CD4-positive, alpha-beta memory T cell (primary cell): Measurements from ENCODE around the gene IPO11. TPM values are rescaled to one million over a fixed set of nuclear protein-coding genes. Genes with fewer than 3 reads are reported as not detected.
"Not testable (repeated sequence)": the region's sequence is repeated elsewhere in the genome, so short reads cannot be mapped to it uniquely, and the experiment has no call there.

Source experiments
- CTCF ChIA-PET: fragments of 350-600 bp; sonication (Branson Sonifier 250); formaldehyde crosslinking; loops from one replicate; lab custom pipeline; 2021; ENCODE audit warnings: inconsistent platforms; ENCODE audit not compliant: partially characterized antibody; lab: Charles Lee
- POLR2A ChIA-PET: fragments of 350-600 bp; sonication (Branson Sonifier 250); formaldehyde crosslinking; loops from one replicate; lab custom pipeline; 2021; ENCODE audit not compliant: partially characterized antibody; lab: Charles Lee
- DNase-seq, 5 donors: peaks; one replicate each; pipeline versions ENCODE4 v3.0.0 to v3.0.0-alpha.2; 2020 to 2022; ENCODE audit warnings: mixed read lengths in 1 of 5
- H3K27ac ChIP-seq: one replicate; pipeline ENCODE4 v1.7.0; 2013; ENCODE audit warnings: low read depth, low read length
- H3K27me3 ChIP-seq: 2 replicates; pipeline ENCODE4 v1.7.0; 2013; ENCODE audit warnings: mild to moderate bottlenecking, low read length, moderate library complexity; ENCODE audit not compliant: insufficient read depth
- H3K36me3 ChIP-seq: 2 replicates; pipeline ENCODE4 v1.7.0; 2013; ENCODE audit warnings: mild to moderate bottlenecking, low read length, moderate library complexity; ENCODE audit not compliant: insufficient read depth
- H3K4me1 ChIP-seq: 2 replicates; pipeline ENCODE4 v1.7.0; 2013; ENCODE audit warnings: mild to moderate bottlenecking, low read length, moderate library complexity; ENCODE audit not compliant: insufficient read depth
- H3K4me3 ChIP-seq, 2 donors: one replicate each; pipeline ENCODE4 v1.7.0; 2013; ENCODE audit warnings: low read length in 2 of 2, mild to moderate bottlenecking in 1 of 2
- H3K9me3 ChIP-seq, 2 donors: one replicate each; pipeline ENCODE4 v1.7.0; 2013; ENCODE audit warnings: low read length in 2 of 2, control low read depth in 1 of 2; ENCODE audit not compliant: control insufficient read depth in 1 of 2
- H3K27ac Mint-ChIP-seq, 7 donors: one replicate each; pipeline ENCODE4 v1.8.0; 2020 to 2021; ENCODE audit warnings: mixed read lengths in 7 of 7, mild to moderate bottlenecking in 6 of 7, inconsistent platforms in 3 of 7, moderate library complexity in 3 of 7
- H3K27me3 Mint-ChIP-seq, 2 donors: one replicate each; pipeline ENCODE4 v1.8.0; 2020 to 2021; ENCODE audit warnings: mixed read lengths in 2 of 2
- H3K36me3 Mint-ChIP-seq, 2 donors: one replicate each; pipeline ENCODE4 v1.8.0; 2020 to 2021; ENCODE audit warnings: mixed read lengths in 2 of 2, inconsistent platforms in 1 of 2, mild to moderate bottlenecking in 1 of 2
- H3K4me1 Mint-ChIP-seq, 4 donors: one replicate each; pipeline ENCODE4 v1.8.0; 2020 to 2021; ENCODE audit warnings: mixed read lengths in 4 of 4, mild to moderate bottlenecking in 1 of 4
- H3K4me3 Mint-ChIP-seq, 8 donors: one replicate each; pipeline ENCODE4 v1.8.0; 2020 to 2021; ENCODE audit warnings: mixed read lengths in 8 of 8, mild to moderate bottlenecking in 7 of 8, moderate library complexity in 6 of 8, inconsistent platforms in 3 of 8
- H3K9me3 Mint-ChIP-seq, 8 donors: one replicate each; pipeline ENCODE4 v1.8.0; 2020 to 2021; ENCODE audit warnings: mixed read lengths in 8 of 8, mild to moderate bottlenecking in 5 of 8, inconsistent platforms in 3 of 8, moderate library complexity in 1 of 8
- intact Hi-C: fragments of 100-400 bp; cut with micrococcal nuclease; formaldehyde crosslinking; loops from one replicate; pipeline ENCODE4 v1.15.1; 2023
- polyA plus RNA-seq, 2 donors: library from polyadenylated mRNA; unstranded; fragments of 300-500 nt; fragmentation: Illumina TruSeq; gene quantifications; one replicate each; pipeline ENCODE4 v1.2.3, GENCODE V29; 2021
- total RNA-seq, 2 experiments: library from RNA; stranded (reverse); gene quantifications; one replicate each; pipeline ENCODE4 v1.2.3, GENCODE V29; 2021

Gene IPO11
- total and polyA plus RNA-seq, 4 experiments from 2014 or later: 8.1 to 28.5 (median 16.0) TPM

DNA sequence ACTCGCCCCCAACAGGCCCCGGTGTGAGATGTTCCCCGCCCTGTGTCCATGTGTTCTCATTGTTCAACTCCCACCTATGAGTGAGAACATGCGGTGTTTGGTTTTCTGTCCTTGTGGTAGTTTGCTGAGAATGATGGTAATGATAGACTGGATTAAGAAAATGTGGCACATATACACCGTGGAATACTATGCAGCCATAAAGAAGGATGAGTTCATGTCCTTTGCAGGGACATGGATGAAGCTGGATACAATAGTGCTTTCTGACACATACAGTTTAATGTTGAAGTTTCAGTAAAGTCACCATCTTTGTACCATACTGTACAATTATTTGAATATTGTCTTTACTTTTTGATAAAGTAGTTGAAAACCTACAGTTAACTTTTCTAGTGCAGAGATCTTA, 96.2 kb downstream of the IPO11 start:
- H3K4me3 Mint-ChIP-seq, H3K27me3 Mint-ChIP-seq, H3K9me3 ChIP-seq, H3K27me3 ChIP-seq, H3K9me3 Mint-ChIP-seq, H3K4me1 Mint-ChIP-seq, H3K27ac ChIP-seq, H3K27ac Mint-ChIP-seq, DNase-seq, POLR2A ChIA-PET, H3K4me3 ChIP-seq, H3K4me1 ChIP-seq, CTCF ChIA-PET, intact Hi-C loops: not testable (repeated sequence)
- peaks cover 43 to 45% of the 10 kb centered on the region in 2 donors for H3K36me3 Mint-ChIP-seq
- peaks cover 10% of the 10 kb centered on the region for H3K36me3 ChIP-seq

DNA sequence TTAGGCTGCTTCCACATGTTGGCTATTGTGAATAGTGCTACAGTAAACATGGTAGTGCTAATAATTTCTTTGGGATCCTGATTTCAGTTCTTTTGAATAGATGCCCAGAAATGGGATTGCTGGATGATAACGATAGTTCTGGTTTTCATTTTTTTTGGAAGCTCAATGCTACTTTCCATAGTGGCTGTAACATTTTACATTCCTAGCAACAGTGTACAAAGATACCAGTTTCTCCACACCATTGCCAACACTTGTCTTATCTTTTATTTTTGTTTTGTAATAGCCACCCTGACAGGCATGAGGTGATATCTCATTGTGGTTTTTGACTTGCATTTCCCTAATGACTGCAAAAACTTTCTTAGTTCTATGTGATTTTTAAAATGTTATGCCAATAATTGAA, 97.2 kb downstream of the IPO11 start:
- intact Hi-C loops: no loop called here
- no peak for DNase-seq
- Mint-ChIP-seq H3K36me3 (peaks cover 41 to 43% of the 10 kb centered on the region in 2 donors), H3K27me3 (no peaks in the 10 kb centered on the region), H3K9me3 (peaks cover 0 to 2% (median 0%) of the 10 kb centered on the region in 8 donors), H3K4me3 (no peak overlapping the region), H3K4me1 (no peaks in the 10 kb centered on the region), H3K27ac (peak overlapping the region in 1 of 7 donors; percentile 80)
- CTCF ChIA-PET: no interaction called here
- H3K4me1 ChIP-seq: no peaks in the 10 kb centered on the region
- POLR2A ChIA-PET: no interaction called here
- H3K36me3 ChIP-seq: peaks cover 10% of the 10 kb centered on the region
- H3K4me3 ChIP-seq: no peak overlapping the region
- H3K9me3 ChIP-seq: no peaks in the 10 kb centered on the region
- no peaks in the 10 kb centered on the region for H3K27me3 ChIP-seq
- no peak overlapping the region for H3K27ac ChIP-seq

DNA sequence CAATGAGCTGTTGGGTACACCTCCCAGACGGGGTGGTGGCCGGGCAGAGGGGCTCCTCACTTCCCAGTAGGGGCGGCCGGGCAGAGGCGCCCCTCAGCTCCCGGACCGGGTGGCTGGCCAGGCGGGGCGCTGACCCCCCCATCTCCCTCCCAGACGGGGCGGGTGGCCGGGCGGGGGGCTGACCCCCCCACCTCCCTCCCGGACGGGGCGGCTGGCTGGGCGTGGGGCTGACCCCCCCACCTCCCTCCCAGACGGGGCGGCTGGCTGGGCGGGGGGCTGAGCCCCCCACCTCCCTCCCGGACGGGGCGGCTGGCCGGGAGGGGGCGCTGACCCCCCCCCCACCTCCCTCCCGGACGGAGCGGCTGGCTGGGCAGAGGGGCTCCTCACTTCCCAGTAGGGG, 100.5 kb downstream of the IPO11 start:
- intact Hi-C loops, DNase-seq, H3K9me3 Mint-ChIP-seq, H3K36me3 ChIP-seq, H3K9me3 ChIP-seq, H3K27ac ChIP-seq, CTCF ChIA-PET, H3K27ac Mint-ChIP-seq, H3K27me3 Mint-ChIP-seq, H3K4me1 ChIP-seq, H3K4me3 Mint-ChIP-seq, H3K4me3 ChIP-seq, POLR2A ChIA-PET, H3K4me1 Mint-ChIP-seq, H3K27me3 ChIP-seq: not testable (repeated sequence)
- H3K36me3 Mint-ChIP-seq: peaks cover 39 to 41% of the 10 kb centered on the region in 2 donors

DNA sequence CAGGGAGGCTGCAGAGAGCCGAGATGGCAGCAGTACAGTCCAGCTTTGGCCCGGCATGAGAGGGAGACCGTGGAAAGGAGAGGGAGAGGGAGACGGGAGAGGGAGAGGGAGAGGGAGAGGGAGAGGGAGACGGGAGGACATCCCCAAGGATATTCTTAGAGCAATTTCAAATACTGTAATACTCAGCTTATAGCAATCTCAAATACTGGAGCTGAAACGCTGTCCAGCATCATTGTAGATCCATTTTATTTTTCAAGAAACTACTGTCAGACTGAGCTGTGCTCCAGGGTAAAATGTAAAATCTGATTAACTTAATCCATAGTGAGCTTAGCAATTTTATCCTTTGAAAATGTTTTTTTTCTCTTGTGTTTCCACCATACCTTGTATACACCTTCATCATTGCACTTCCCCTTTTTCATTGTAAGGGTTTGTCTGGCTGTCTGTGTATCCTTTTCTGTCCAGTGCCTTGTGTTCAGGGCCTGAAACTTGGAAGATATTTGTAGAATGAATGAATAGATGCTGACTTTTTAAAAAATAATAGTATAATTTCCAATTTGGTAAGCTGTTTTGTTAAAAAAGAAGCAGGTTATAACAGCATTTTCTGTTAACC, 102.1 kb downstream of the IPO11 start:
- Histone ChIP-seq H3K27me3 (no peaks in the 10 kb centered on the region), H3K9me3 (no peaks in the 10 kb centered on the region), H3K36me3 (no peaks in the 10 kb centered on the region), H3K4me1 (no peaks in the 10 kb centered on the region), H3K27ac (no peak overlapping the region), H3K4me3 (no peak overlapping the region)
- DNase-seq: no peak
- peak overlapping the region in 1 of 7 donors; percentile 29 for H3K27ac Mint-ChIP-seq
- CTCF ChIA-PET: no interaction called here
- no peak overlapping the region for H3K4me3 Mint-ChIP-seq
- POLR2A ChIA-PET: no interaction called here
- H3K27me3 Mint-ChIP-seq: no peaks in the 10 kb centered on the region
- H3K36me3 Mint-ChIP-seq: peaks cover 34 to 36% of the 10 kb centered on the region in 2 donors
- intact Hi-C loops: no loop called here
- peaks cover 0 to 3% (median 0%) of the 10 kb centered on the region in 4 donors for H3K4me1 Mint-ChIP-seq
- no peaks in the 10 kb centered on the region for H3K9me3 Mint-ChIP-seq

DNA sequence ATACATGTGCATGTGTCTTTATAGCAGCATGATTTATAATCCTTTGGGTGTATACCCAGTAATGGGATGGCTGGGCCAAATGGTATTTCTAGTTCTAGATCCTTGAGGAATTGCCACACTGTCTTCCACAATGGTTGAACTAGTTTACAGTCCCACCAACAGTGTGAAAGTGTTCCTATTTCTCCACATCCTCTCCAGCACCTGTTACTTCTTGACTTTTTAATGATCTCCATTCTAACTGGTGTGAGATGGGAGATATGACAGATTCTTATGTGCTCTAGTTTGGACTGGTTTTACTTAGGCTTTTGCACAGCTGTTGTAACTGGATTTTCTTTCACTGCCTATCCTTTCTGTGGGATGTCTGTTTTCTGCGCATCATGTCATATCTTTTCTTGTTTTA, 108.2 kb downstream of the IPO11 start:
- H3K9me3 Mint-ChIP-seq, H3K27ac Mint-ChIP-seq, H3K9me3 ChIP-seq, H3K27ac ChIP-seq, intact Hi-C loops, H3K4me1 Mint-ChIP-seq, POLR2A ChIA-PET, H3K27me3 Mint-ChIP-seq, DNase-seq, H3K36me3 ChIP-seq, H3K4me1 ChIP-seq, CTCF ChIA-PET, H3K4me3 Mint-ChIP-seq, H3K4me3 ChIP-seq, H3K27me3 ChIP-seq: not testable (repeated sequence)
- H3K36me3 Mint-ChIP-seq: peaks cover 44 to 46% of the 10 kb centered on the region in 2 donors

DNA sequence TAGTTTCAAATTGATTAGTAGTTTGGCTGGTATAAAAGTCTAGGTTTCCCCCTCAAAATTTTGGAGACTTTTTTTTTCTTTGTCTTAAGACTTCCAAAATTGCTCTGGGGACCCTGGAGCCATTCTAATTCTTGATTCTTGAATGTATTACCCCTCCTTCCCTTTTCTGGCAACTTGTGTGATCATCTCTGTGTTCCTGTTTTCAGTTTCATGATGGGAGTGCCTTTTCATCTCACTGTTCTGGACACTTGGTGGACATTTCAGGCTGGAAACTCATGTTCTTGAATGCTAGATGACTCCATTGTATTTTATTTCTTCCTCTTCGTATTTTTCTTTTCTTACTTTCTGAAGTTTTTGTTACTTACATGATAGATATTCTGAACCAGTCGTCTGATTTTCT, 108.8 kb downstream of the IPO11 start:
- Histone ChIP-seq H3K9me3 (no peaks in the 10 kb centered on the region), H3K4me1 (no peaks in the 10 kb centered on the region), H3K4me3 (no peak overlapping the region), H3K27ac (no peak overlapping the region), H3K27me3 (no peaks in the 10 kb centered on the region), H3K36me3 (no peaks in the 10 kb centered on the region)
- H3K36me3 Mint-ChIP-seq: peaks cover 46 to 48% of the 10 kb centered on the region in 2 donors
- peaks cover 0 to 4% (median 2%) of the 10 kb centered on the region in 4 donors for H3K4me1 Mint-ChIP-seq
- no peaks in the 10 kb centered on the region for H3K27me3 Mint-ChIP-seq
- ChIA-PET POLR2A (no interaction called here), CTCF (no interaction called here)
- no peak overlapping the region for H3K27ac Mint-ChIP-seq
- intact Hi-C loops: no loop called here
- DNase-seq: no peak
- H3K4me3 Mint-ChIP-seq: no peak overlapping the region
- peaks cover 0 to 1% (median 0%) of the 10 kb centered on the region in 8 donors for H3K9me3 Mint-ChIP-seq

DNA sequence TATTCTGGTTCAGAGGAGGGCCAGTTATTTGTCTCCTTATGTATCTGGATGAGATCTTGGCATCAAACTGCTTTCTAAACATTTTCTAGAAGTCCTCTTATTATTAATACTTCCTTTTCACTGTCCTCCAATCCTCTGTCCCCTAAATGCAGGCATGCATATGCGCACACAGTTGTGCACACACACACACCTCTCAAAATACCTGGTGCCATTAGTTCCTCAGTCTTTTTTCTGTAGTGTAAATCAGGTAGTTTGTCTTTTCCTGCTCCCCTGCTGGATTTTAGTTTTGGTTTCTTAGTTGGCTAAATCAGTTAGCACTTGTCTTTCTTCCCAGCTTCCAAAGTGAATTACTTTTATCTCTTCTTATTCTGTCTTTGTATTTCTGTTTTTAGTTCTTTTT, 110.2 kb downstream of the IPO11 start:
- peaks cover 0 to 4% (median 2%) of the 10 kb centered on the region in 4 donors for H3K4me1 Mint-ChIP-seq
- H3K9me3 Mint-ChIP-seq: peaks cover 0 to 1% (median 0%) of the 10 kb centered on the region in 8 donors
- no peaks in the 10 kb centered on the region for H3K27me3 Mint-ChIP-seq
- CTCF ChIA-PET: no interaction called here
- Histone ChIP-seq H3K36me3 (no peaks in the 10 kb centered on the region), H3K27ac (no peak overlapping the region), H3K4me1 (no peaks in the 10 kb centered on the region), H3K27me3 (no peaks in the 10 kb centered on the region), H3K9me3 (no peaks in the 10 kb centered on the region), H3K4me3 (no peak overlapping the region)
- H3K27ac Mint-ChIP-seq: peak overlapping the region in 1 of 7 donors; percentile 22
- POLR2A ChIA-PET: no interaction called here
- peaks cover 39 to 40% of the 10 kb centered on the region in 2 donors for H3K36me3 Mint-ChIP-seq
- no peak overlapping the region for H3K4me3 Mint-ChIP-seq
- intact Hi-C loops: no loop called here
- DNase-seq: no peak
